Suppressor macrophage treated with lipopolysaccharide for 4 hours (primary cell): Measurements from ENCODE around the gene CACNA1F.
A peak's percentile ranks its signal among the peaks of the same experiment; 100 is the strongest.

Experiments used
- DNase-seq: peaks from one replicate; pipeline ENCODE4 v3.0.0-alpha.2; 2020

Gene CACNA1F

GRCh38 chrX:49233176-49233575 lies at the start of gene CACNA1F:
Gene CACNA1F, minus strand, starts transcription at chrX:49233340. Its CDS starts 31 bp downstream, at chrX:49233309.
- no peak for DNase-seq

- no peak for DNase-seq
Measured at GRCh38 chrX:49282647-49283011, 49.5 kb upstream of the CACNA1F start.

GRCh38 chrX:49278081-49278480 lies 44.9 kb upstream of the CACNA1F start:
- DNase-seq, result no peak

- DNase-seq, result no peak
Measured at GRCh38 chrX:49277535-49277830, 44.3 kb upstream of the CACNA1F start.

GRCh38 chrX:49276671-49277534 lies 43.8 kb upstream of the CACNA1F start:
- no peak for DNase-seq

- no peak for DNase-seq
Measured at GRCh38 chrX:49276207-49276606, 43.1 kb upstream of the CACNA1F start.

- no peak for DNase-seq
Measured at GRCh38 chrX:49273181-49273727, 40.1 kb upstream of the CACNA1F start.

- no peak for DNase-seq
Measured at GRCh38 chrX:49272421-49272820, 39.3 kb upstream of the CACNA1F start.

- DNase-seq, result no peak
Measured at GRCh38 chrX:49271341-49271740, 38.2 kb upstream of the CACNA1F start.

GRCh38 chrX:49270249-49270921 lies 37.2 kb upstream of the CACNA1F start:
- DNase-seq, result no peak

- DNase-seq, result no peak
Measured at GRCh38 chrX:49269767-49270248, 36.7 kb upstream of the CACNA1F start, which contains the start of gene PPP1R3F. Gene PPP1R3F, plus strand, starts transcription at chrX:49269793. Its CDS starts 77 bp downstream, at chrX:49269870.

- DNase-seq, result peak; percentile 96
Measured at GRCh38 chrX:49269010-49269766, 36.0 kb upstream of the CACNA1F start.

- no peak for DNase-seq
Measured at GRCh38 chrX:49268702-49269009, 35.5 kb upstream of the CACNA1F start.

- DNase-seq, result no peak
Measured at GRCh38 chrX:49266523-49267445, 33.6 kb upstream of the CACNA1F start.

GRCh38 chrX:49264460-49264859 lies 31.3 kb upstream of the CACNA1F start, which contains the start of gene FOXP3:
Gene FOXP3, minus strand, starts transcription at chrX:49264710. Its CDS starts 6,205 bp downstream, at chrX:49258505.
- no peak for DNase-seq

GRCh38 chrX:49263631-49264030 lies 30.5 kb upstream of the CACNA1F start:
- DNase-seq, result no peak

- no peak for DNase-seq
Measured at GRCh38 chrX:49262603-49263002, 29.5 kb upstream of the CACNA1F start.

- DNase-seq, result no peak
Measured at GRCh38 chrX:49260221-49260985, 27.3 kb upstream of the CACNA1F start.

- DNase-seq, result no peak
Measured at GRCh38 chrX:49258749-49259124, 25.6 kb upstream of the CACNA1F start.

GRCh38 chrX:49257846-49258748 lies 25.0 kb upstream of the CACNA1F start:
- no peak for DNase-seq
